ENCODE data around the gene RRP1B.

DNA sequence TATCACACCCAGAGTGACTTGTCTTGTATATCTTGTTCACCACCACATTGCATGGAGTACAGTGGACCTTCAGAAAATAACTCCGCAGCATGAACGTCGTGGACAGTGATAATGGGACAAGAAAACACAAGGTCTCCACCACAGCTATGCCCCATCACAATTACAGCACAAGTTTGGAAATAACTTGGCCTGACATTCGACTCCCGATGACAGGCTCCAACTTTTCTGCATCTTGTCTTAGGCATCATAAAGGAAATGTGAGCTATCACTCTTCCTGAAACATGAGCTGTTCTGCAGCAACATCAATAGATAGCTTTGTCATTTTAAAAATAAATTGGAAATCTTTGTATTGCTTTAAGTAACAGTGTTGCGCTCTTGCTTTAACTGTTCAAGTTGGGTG is 2.9 kb downstream of the RRP1B start:
- TF ChIP-seq, protein P1, sequence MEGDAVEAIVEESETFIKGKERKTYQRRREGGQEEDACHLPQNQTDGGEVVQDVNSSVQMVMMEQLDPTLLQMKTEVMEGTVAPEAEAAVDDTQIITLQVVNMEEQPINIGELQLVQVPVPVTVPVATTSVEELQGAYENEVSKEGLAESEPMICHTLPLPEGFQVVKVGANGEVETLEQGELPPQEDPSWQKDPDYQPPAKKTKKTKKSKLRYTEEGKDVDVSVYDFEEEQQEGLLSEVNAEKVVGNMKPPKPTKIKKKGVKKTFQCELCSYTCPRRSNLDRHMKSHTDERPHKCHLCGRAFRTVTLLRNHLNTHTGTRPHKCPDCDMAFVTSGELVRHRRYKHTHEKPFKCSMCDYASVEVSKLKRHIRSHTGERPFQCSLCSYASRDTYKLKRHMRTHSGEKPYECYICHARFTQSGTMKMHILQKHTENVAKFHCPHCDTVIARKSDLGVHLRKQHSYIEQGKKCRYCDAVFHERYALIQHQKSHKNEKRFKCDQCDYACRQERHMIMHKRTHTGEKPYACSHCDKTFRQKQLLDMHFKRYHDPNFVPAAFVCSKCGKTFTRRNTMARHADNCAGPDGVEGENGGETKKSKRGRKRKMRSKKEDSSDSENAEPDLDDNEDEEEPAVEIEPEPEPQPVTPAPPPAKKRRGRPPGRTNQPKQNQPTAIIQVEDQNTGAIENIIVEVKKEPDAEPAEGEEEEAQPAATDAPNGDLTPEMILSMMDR (IDR thresholded peaks at IDR 0.05 in 2 of 3, conservative IDR thresholded peaks at IDR 0.05 in 1 of 3; ENCODE audit: borderline replicate concordance in 1 of 3, insufficient read depth in 1 of 3, low read depth in 2 of 3, low read length in 2 of 3) = no peak
- TF ChIP-seq ZFX (IDR thresholded peaks at IDR 0.05) (no peak), POLR2A (IDR thresholded peaks at IDR 0.05; ENCODE audit: borderline replicate concordance, extremely low read depth, insufficient read depth, insufficient read length) (no peak)
